ENCODE data around the gene GGPS1.

DNA sequence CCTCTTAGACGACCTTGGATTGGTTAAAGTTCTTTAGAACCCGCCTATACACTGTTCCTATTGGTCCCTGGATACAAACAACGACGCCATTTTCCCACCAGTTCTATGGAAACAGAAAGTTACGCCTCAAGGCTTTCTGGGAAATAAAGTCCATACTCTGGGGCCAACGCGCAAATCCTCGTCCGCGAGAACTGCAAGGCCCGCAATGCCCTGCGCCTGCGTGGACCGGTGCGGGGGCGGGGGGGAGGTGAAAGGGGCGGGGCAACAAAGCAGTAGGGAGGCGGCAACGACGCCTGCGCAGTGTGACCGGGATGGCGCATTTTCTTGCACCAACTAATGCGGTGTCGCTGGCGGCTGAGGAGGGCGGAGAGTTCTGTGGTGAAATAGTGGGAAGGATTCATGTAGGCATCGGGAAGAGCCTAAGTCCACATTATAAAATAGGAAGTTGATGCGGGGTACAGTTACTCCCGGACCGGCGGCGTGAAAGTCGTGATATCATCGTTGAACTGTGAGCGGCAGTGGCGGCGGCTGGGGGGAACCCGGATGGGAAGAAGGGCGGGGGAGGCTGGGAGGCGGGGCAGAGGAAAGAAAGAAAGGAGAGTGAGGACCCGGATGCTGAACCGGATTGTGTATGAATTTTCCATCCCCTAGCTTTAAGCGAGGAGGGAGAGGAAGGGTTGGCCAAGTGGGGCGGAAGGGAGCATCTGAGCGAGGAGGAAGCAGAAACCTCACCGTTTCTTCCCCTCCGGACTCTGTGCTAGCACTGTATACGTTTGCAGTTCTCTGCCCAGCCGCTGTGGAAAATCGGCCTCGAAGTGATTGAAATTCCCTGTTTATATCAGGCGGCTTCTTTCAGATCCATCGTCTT is at the start of gene GGPS1:
- TF ChIP-seq, protein P1, sequence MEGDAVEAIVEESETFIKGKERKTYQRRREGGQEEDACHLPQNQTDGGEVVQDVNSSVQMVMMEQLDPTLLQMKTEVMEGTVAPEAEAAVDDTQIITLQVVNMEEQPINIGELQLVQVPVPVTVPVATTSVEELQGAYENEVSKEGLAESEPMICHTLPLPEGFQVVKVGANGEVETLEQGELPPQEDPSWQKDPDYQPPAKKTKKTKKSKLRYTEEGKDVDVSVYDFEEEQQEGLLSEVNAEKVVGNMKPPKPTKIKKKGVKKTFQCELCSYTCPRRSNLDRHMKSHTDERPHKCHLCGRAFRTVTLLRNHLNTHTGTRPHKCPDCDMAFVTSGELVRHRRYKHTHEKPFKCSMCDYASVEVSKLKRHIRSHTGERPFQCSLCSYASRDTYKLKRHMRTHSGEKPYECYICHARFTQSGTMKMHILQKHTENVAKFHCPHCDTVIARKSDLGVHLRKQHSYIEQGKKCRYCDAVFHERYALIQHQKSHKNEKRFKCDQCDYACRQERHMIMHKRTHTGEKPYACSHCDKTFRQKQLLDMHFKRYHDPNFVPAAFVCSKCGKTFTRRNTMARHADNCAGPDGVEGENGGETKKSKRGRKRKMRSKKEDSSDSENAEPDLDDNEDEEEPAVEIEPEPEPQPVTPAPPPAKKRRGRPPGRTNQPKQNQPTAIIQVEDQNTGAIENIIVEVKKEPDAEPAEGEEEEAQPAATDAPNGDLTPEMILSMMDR (optimal IDR thresholded peaks at IDR 0.05 in 1 of 3, IDR thresholded peaks at IDR 0.05 in 1 of 3, conservative IDR thresholded peaks at IDR 0.05 in 1 of 3; ENCODE audit: extremely low read depth in 1 of 3, insufficient read depth in 2 of 3, low read length in 3 of 3), result no peak
- TF ChIP-seq EZH2 (IDR thresholded peaks at IDR 0.05; ENCODE audit: low read length), result no peak
